GM18507 (cell line): ENCODE results near the gene WDR45B.
A peak's percentile ranks its signal among the peaks of the same experiment; 100 is the strongest.

Experiments
- DNase-seq: peaks from one replicate; pipeline ENCODE4 v3.0.0; 2011; ENCODE audit warnings: low read depth; ENCODE audit not compliant: insufficient read length; ENCODE audit errors: extremely low spot score
- FAIRE-seq: peaks from 2 replicates; lab custom pipeline; 2011; peaks lifted over from hg19 to GRCh38; lab: Jason Lieb, UNC

The WDR45B gene

DNA sequence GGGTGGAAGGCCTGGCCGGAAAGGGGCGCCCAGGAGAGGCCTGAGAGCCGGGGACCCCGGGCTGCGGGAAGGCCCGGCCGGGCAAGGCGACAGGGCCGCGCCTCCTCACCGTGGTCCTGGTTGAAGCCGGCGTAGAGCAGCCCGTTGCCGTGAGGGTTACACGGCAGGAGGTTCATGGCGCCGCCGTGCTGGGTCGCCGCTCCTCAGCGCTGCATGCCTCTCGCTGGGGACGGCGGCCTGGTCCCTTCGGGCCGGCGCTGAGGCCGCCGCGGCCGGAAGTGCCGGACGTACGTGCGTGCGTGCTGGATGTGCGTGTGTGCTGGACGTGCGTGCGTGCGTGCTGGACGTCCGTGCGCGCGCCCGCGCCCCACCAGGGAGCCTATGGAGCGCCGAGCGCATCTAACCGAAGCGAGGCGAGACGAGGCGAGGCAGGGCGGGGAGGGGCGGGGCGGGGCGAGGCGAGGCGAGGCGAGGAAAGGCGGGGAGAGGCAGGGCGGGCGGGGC, at the start of gene WDR45B:
Gene WDR45B, minus strand, starts transcription at position 280 of the 504 bp plus-strand sequence. Its CDS starts 104 bp downstream, at position 176.
- peak; percentile 99 for DNase-seq
- peak; percentile 90 for FAIRE-seq

DNA sequence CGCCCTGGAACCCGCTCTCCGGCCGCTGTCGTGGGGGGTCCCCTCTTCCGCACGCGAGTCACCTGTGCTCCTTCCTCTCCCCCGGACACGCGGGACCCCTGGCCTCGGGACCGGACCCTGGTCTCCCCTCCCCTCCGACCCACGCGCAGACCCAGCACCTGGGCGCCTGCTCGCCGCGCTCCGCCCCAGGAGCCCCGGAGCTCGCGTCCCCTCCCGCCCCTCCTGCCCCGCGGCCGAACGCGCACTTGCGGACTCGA, 49.5 kb upstream of the WDR45B start:
- no peak for FAIRE-seq

DNA sequence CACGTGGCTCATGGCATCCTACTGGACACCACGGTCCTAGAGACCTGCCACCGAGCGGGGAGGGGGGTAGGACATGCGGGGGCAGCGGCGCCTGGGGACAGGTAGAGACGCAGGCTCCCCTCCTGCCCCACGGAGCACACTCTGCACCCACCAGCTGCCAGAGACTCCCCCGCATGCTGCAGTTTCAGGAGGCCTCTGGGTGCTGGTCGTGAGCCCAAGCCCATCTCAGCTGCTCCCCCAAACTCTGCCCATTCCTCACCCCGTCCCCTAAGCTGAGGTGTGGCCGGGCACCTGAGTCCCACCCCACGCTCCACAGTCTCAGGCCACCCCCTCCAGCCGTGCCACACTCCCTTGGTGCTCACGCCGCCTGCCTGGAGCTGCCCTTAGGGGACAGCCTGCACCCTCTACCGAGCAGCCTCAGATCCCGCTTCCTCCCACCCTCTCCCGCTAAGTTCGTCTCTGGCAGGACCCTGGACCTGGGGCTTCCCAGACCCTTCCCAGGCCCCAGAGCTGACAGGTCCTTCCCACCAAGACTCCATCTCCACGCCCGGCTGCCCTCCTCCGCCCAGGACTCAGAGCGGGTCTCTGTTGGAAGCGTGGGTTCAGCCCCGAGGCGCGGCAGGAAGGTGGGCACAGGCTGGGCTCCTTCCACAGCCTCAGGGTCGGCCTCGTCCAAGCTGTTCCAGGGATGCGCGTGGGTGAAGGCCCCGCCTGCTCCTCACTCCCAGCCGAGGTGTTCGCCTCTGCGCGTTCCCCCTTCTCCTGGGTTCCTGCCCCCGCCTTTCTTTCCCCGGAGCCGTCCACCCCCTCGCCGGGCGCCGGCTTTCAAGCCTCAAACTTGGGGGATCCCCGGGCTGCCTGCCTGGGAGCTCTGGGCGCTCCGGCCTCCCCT, 48.9 kb upstream of the WDR45B start:
- no peak for FAIRE-seq

More for the DNA sequence above, 49.5 kb upstream of the WDR45B start:
- DNase-seq = no peak

GRCh38 chr17:82696259-82696658, 48.0 kb upstream of the WDR45B start:
- FAIRE-seq (no peak), DNase-seq (no peak)

More for the DNA sequence above, 48.9 kb upstream of the WDR45B start:
- DNase-seq = no peak

- no peak for DNase-seq
- FAIRE-seq = no peak
Measured at GRCh38 chr17:82694647-82695046, 46.4 kb upstream of the WDR45B start.

DNA sequence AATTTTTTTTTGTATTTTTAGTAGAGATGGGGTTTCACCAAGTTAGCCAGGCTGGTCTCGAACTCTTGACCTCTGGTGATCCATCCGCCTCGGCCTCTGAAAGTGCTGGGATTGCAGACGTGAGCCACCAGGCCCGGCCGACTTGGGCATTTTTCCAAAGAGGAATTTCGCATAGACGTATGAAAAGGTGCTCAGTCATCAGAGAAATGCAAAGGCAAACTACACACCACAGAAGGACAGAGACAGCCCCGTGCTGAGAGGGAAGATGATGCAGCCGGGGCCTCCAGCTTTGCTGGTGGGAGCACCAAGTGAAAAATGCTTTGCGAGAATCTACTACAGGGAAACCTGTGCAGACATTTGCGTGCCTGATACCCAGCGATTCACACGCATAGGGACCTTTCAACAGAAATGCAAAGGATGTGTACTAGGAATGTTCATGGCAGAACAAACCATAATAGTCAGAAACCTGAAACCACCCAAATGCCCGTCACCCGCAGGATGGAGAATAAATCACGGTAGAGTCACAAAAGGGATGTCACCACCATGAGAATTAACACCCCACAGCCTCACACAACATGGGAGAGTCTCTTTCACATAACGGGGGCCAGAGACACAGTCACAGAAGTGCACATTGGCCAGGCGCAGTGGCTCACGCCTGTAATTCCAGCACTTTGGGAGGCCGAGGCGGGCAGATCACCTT, 45.1 kb upstream of the WDR45B start:
- DNase-seq (no peak), FAIRE-seq (no peak)

DNA sequence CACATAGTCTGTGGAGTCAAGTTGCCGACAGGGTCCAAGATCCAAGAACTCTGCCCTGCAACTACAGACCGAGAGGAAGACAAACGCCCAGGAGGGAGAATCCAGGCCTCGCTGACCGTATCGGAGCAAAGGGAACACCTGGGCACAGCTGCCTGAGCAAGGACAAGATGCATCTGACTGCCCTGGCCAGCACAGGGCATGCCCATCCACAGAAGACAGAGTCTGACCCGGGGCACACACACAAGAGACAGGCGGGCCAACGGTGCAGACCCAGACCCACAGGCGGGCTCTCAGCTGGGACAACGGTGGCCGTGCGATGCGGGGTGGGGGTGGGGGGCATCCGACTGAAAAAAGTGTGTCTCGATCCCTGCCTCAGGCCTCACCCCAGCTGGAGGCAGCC, 44.0 kb upstream of the WDR45B start:
- no peak for DNase-seq

DNA sequence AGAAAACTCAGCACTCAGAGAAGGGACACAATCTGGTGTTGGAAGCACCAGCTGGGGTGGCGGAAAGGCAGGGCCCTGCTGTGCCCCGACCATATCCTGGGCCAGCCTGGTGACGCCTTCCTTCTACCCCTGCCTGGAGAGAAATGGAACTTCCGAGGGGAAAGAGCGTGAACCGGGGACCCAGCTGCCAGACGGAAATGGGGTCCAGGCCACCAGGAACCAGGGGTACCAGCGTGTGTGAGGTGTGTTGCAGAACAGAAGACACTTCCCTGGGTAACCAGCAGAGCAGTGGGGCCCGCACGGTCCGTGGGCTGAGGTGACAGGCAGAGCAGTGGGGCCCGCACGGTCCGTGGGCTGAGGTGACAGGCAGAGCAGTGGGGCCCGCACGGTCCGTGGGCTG, 43.5 kb upstream of the WDR45B start:
- FAIRE-seq (no peak), DNase-seq (no peak)

More for the DNA sequence above, 44.0 kb upstream of the WDR45B start:
- FAIRE-seq = no peak

DNA sequence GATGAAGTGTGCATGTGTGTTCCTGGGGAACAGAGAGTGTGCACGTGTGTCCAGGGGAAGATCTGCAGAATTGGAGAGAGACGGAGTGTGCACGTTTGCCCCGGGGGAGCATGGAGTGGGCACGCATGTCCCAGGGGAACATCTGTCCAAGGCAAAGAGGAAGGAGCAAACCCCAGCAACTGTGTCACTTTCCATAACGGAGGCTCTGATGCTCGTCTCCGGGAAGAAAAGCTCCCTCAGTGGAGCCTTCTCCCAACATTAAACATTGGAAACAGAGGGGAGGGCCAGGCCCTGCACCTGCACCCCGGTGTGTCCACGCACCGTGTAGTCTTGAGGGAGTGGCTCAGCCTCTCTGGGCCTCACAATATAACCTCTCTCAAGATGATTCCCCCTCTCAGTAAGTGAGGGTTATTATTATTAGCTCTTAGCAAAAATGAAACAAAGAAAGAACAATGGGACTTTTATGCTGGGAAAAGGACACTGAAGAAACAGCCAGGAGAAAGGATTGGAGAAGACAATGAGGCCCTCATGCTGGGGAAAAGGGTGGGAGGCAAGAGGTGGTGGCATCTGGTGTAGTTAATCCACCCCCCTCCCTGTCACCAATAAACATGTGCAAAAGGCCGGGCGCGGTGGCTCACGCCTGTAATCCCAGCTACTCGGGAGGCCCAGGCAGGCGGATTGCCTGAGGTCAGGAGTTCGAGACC, 42.7 kb upstream of the WDR45B start:
- DNase-seq (no peak), FAIRE-seq (no peak)

- DNase-seq (no peak), FAIRE-seq (no peak)
Measured at GRCh38 chr17:82689077-82689476, 40.8 kb upstream of the WDR45B start.

- DNase-seq = no peak
- FAIRE-seq = no peak
Measured at GRCh38 chr17:82687871-82688270, 39.6 kb upstream of the WDR45B start.

DNA sequence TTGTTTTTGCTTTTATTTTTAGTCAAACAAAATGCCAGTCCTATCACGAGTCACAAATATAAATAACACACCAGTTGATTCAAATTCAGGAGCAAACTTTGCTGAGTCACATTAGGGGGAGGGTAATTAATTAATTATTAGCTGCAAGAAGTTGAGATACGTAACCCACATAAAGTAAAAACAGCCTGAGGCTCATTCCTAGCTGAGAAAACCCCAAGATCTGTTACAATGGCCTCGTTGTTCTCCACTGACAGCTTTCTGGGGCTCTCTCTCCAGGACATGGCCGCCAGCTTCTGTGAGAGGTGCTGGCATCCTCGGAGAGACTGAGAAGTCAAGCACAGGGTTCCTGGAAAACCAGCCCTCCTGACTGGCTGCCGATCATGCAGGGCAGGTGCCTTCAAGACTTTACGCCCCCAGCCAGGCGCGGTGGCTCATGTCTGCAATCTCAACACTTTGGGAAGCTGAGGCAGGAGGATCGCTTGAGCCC, 39.2 kb upstream of the WDR45B start:
- DNase-seq (no peak), FAIRE-seq (no peak)

- FAIRE-seq = no peak
- no peak for DNase-seq
Measured at GRCh38 chr17:82686366-82687324, 38.4 kb upstream of the WDR45B start.

GRCh38 chr17:82685291-82685690, 37.0 kb upstream of the WDR45B start:
- FAIRE-seq (no peak), DNase-seq (no peak)

- peak; percentile 26 for FAIRE-seq
- no peak for DNase-seq
Measured at GRCh38 chr17:82684228-82684841, 36.1 kb upstream of the WDR45B start.

GRCh38 chr17:82683534-82683933, 35.3 kb upstream of the WDR45B start:
- FAIRE-seq (no peak), DNase-seq (no peak)

DNA sequence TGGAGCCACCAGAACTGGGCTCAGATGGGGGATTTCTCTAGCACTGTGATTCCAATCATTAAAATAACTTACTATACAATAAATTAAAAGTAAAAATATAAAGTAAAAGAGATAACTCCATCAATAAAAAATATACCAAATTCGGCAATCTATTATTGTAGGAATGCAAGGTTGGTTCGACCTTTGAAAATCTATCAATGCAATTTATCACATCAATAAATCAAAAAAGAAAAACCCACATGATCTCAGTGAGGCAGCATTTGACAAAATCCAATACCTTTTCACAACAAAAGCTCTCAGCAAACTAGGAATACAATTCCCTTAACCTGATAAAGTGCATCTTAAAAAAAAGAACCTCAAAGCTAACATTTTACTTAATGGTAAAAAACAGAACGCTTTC, 33.3 kb upstream of the WDR45B start:
- FAIRE-seq (no peak), DNase-seq (no peak)

GRCh38 chr17:82679586-82680465, 31.6 kb upstream of the WDR45B start:
- DNase-seq = no peak
- FAIRE-seq = no peak
